Naive B cell (primary cell): ENCODE results near the gene TNS2. TPM values are rescaled to one million over a fixed set of nuclear protein-coding genes. Genes with fewer than 3 reads are reported as not detected.

Experiments used
- ATAC-seq, 2 donors: fragments of 150-1000 bp; cut with Tn5 transposase; 2 replicates each; pipeline ENCODE4 v1.10.0; 2021; ENCODE audit warnings: low read depth in 2 of 2, mild to moderate bottlenecking in 2 of 2, moderate library complexity in 2 of 2
- DNase-seq: peaks from one replicate; pipeline ENCODE4 v3.0.0; 2022
- H3K27ac Mint-ChIP-seq, 6 donors: one replicate each; pipeline ENCODE4 v1.8.0; 2020 to 2022; ENCODE audit warnings: mild to moderate bottlenecking in 6 of 6, mixed read lengths in 6 of 6, moderate library complexity in 5 of 6, inconsistent platforms in 2 of 6
- H3K27me3 Mint-ChIP-seq, 3 donors: one replicate each; pipeline ENCODE4 v1.8.0; 2021 to 2022; ENCODE audit warnings: mixed read lengths in 3 of 3, mild to moderate bottlenecking in 1 of 3
- H3K36me3 Mint-ChIP-seq, 2 donors: one replicate each; pipeline ENCODE4 v1.8.0; 2020 to 2022; ENCODE audit warnings: mixed read lengths in 2 of 2, inconsistent platforms in 1 of 2, mild to moderate bottlenecking in 1 of 2
- H3K4me1 Mint-ChIP-seq, 3 donors: one replicate each; pipeline ENCODE4 v1.8.0; 2020 to 2022; ENCODE audit warnings: mixed read lengths in 3 of 3, inconsistent platforms in 1 of 3, mild to moderate bottlenecking in 1 of 3, moderate library complexity in 1 of 3
- H3K4me3 Mint-ChIP-seq, 8 donors: one replicate each; pipeline ENCODE4 v1.8.0; 2020 to 2022; ENCODE audit warnings: mild to moderate bottlenecking in 8 of 8, mixed read lengths in 8 of 8, moderate library complexity in 8 of 8, inconsistent platforms in 2 of 8
- H3K9me3 Mint-ChIP-seq, 7 donors: one replicate each; pipeline ENCODE4 v1.8.0; 2020 to 2022; ENCODE audit warnings: mixed read lengths in 7 of 7, mild to moderate bottlenecking in 5 of 7, inconsistent platforms in 2 of 7, moderate library complexity in 1 of 7
- polyA plus RNA-seq, 6 donors: library from polyadenylated mRNA; unstranded; fragments of 300-500 nt; fragmentation: Illumina TruSeq; gene quantifications; one replicate each; pipeline ENCODE4 v1.2.3, GENCODE V29; 2021; ENCODE audit warnings: low read depth in 6 of 6

Gene TNS2
- polyA plus RNA-seq, 6 donors from 2014 or later, result 0.05 to 0.91 (median 0.47) TPM; not detected in 1

- H3K4me3 Mint-ChIP-seq, result peak overlapping the region in 1 of 8 donors; percentile 6
- no peaks in the 10 kb centered on the region for H3K9me3 Mint-ChIP-seq
- peak overlapping the region in 1 of 6 donors; percentile 69 for H3K27ac Mint-ChIP-seq
- H3K27me3 Mint-ChIP-seq, result peaks cover 0 to 9% (median 1%) of the 10 kb centered on the region in 3 donors
- H3K36me3 Mint-ChIP-seq, result peaks cover 3 to 10% of the 10 kb centered on the region in 2 donors
- peaks cover 7 to 22% (median 9%) of the 10 kb centered on the region in 3 donors for H3K4me1 Mint-ChIP-seq
- no peak for DNase-seq
- no peak for ATAC-seq
These were observed 13.3 kb downstream of the TNS2 start for GRCh38 chr12:53062977-53063707.

DNA sequence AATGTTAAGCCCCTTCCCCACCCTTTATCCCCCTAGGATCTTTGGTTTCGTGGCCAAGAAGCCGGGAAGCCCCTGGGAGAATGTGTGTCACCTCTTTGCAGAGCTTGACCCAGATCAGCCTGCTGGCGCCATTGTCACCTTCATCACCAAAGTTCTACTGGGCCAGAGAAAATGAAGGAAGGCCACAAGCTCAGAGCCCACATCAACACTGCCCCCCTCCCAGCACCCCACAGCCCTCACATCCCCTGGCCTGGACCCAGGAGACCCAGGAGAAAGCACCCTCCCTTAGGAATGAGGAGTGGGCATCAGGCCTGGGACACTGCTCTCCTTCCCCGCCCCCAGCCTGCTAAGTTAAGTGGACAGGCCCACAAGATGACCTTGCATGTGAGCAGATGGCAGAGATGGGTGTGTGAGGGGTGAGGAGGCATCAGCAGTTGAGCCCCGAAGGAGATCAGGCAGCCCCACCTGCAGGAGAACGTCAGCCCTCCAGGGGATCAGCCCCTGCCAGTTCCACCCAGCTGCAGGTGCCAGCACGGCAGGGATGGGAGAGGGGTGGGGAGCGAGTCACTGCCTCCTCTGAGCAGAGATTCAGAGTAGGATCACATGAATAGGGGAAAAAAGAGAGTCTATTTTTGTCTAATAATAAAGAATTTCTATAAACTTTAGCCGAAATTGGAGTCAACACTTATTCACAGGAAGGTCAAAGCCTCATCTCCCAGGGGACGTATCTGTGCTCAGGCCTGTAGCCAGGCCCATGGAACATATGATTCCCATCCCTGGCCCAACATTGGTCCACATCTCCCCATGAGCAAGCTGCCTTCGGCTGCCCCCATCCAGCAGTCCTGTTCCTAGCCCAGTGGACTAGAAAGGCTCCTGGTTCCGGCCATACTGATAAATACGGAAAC is 14.1 kb downstream of the TNS2 start:
- Mint-ChIP-seq H3K4me1 (peaks cover 7 to 26% (median 9%) of the 10 kb centered on the region in 3 donors), H3K27ac (no peak overlapping the region), H3K27me3 (peaks cover 0 to 6% (median 0%) of the 10 kb centered on the region in 3 donors), H3K4me3 (no peak overlapping the region), H3K36me3 (peaks cover 3 to 10% of the 10 kb centered on the region in 2 donors), H3K9me3 (no peaks in the 10 kb centered on the region)
- ATAC-seq (no peak), DNase-seq (no peak)

DNA sequence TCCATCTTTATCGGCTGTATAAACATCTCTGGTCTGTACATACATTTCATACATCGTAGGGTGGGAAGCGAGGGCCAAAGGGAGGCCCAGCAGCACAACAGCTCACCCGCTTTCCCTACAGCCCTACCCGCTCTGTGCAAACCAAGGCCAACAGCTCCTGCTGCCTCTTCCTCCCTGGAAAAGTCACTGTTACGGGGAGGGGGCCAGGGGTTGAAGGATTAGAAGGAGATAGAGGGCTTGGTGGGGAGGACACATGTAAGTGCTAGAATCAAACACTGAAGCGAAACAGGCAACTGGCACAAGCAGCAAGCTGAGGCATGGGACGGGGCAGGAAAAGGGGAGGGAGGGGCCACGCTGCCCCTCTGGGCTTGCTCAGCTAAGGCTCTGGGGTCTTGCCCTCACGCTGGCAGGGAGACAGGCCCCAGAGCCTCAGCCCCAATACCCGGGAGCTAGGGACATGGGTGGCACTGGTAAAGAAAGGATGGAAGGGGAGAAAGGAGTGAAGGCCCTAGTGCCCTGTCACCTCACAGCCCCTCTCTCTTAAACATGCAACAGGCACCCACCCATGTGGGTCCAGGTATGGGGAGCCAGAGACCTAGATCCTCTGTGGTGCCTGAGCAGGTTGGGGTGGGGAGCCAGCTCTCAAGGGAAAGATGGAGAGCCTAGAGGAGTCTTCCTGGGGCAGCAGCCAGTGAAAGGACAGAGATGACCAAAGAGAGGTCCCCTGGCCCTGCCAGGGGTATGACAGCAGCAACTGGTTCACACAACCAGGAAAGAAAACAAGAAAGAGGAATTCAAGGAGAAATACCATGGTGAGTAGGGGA is 15.0 kb downstream of the TNS2 start:
- DNase-seq (no peak), ATAC-seq (no peak)
- Mint-ChIP-seq H3K27ac (peak overlapping the region in 1 of 6 donors; percentile 63), H3K4me1 (peaks cover 7 to 26% (median 12%) of the 10 kb centered on the region in 3 donors), H3K9me3 (no peaks in the 10 kb centered on the region), H3K36me3 (peaks cover 3 to 10% of the 10 kb centered on the region in 2 donors), H3K27me3 (peaks cover 0 to 5% (median 0%) of the 10 kb centered on the region in 3 donors), H3K4me3 (peak overlapping the region in 1 of 8 donors; percentile 62)

GRCh38 chr12:53065470-53065869 is 15.6 kb downstream of the TNS2 start:
- Mint-ChIP-seq H3K27ac (no peak overlapping the region), H3K36me3 (peaks cover 3 to 10% of the 10 kb centered on the region in 2 donors), H3K4me3 (no peak overlapping the region), H3K27me3 (no peaks in the 10 kb centered on the region), H3K4me1 (peaks cover 7 to 26% (median 12%) of the 10 kb centered on the region in 3 donors), H3K9me3 (no peaks in the 10 kb centered on the region)
- no peak for ATAC-seq
- DNase-seq, result no peak

GRCh38 chr12:53065975-53066931 is 16.4 kb downstream of the TNS2 start:
- Mint-ChIP-seq H3K27me3 (no peaks in the 10 kb centered on the region), H3K9me3 (no peaks in the 10 kb centered on the region), H3K36me3 (peaks cover 3 to 10% of the 10 kb centered on the region in 2 donors), H3K27ac (peak overlapping the region in 5 of 6 donors; percentile 32 to 89 (median 49)), H3K4me3 (no peak overlapping the region), H3K4me1 (peaks cover 12 to 34% (median 13%) of the 10 kb centered on the region in 3 donors)
- DNase-seq, result peak; percentile 61
- ATAC-seq, result peak; percentile 69 to 84

DNA sequence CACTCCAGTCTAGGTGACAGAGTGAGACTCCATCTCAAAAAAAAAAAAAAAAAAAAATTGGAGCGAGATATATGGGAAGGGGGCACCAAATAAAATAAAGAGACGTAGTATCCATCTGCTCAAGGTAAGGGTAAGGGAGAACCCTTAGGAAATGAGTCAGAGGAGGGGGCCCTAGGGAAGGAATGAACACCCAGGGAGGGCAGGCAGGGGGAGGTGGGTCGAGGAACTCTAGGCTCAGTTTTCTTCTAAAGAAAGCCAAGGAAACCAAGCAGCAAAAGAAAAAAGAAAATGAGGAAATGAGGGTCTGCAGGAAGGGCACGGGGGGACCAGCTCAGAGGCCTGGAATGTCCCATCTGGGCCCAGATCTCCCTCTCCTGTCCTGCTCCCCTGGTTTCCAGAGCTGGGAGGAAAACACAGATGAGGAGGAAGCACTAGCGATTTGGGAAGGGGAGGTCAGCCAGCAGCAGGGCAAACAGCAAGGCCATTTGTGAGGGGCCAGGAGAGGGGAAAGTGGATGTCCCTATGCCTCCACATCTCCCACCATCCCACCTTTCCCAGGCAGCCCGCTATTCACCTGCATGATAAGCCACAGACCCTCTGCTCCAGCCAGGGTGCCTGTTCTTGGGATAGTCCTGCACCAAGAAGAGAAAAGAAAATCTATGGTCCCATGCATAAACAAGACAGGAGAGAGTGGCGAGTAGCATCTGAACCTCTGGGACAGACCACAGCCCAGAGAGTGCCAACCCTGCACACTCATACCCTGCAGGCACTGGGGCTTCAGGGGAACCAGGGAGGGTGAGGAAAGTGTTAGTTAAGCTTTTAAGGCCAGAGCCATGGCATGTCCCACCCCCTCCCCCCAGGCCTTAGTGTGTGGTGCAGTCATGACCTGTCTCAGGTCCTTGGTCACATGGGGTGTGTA is 17.5 kb downstream of the TNS2 start:
- H3K27ac Mint-ChIP-seq, result peak overlapping the region in 2 of 6 donors; percentile 57 to 79
- peaks cover 3 to 10% of the 10 kb centered on the region in 2 donors for H3K36me3 Mint-ChIP-seq
- DNase-seq, result no peak

DNA sequence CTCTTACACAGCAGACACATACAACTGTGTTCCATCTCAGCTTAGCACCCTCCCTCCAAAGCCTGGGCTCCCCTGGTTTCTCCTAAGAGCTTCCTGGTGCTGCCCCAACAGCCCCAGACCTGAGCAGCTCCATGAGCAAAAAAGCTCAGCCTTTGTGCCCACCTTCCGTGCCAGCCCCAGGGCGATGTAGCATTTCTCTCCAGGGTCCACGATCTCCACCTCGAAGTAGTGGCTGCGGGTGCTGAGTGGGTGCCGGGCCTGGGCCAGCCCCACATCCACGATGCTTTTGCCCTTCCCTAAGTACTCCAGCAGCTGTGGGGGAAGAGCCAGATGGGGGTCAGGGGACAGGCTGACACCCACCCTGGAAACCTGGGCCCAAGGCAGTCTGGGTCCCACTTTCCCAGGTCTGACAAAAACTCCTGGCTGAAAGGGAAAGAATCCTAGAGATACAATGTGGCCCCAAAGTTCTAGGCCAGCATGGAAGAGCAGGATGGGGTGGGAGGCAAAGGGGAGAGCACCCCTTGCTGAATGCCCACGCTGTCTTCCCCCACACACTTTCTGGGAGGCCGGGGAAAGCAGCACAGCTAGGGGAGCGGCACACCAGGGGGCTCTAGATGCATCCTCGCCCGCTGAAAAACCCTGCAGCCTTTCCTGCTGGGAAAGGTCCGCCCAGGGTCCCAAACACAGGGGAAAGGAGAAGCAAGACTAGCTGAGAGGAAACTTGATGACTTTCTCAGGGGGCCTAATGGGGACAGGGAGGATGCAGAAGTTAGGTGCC is 18.3 kb downstream of the TNS2 start:
- H3K36me3 Mint-ChIP-seq, result peaks cover 3 to 10% of the 10 kb centered on the region in 2 donors

More for the DNA sequence above, 17.5 kb downstream of the TNS2 start:
- no peak overlapping the region for H3K4me3 Mint-ChIP-seq
- no peaks in the 10 kb centered on the region for H3K9me3 Mint-ChIP-seq
- peaks cover 17 to 45% (median 24%) of the 10 kb centered on the region in 3 donors for H3K4me1 Mint-ChIP-seq
- no peak for ATAC-seq
- no peaks in the 10 kb centered on the region for H3K27me3 Mint-ChIP-seq

DNA sequence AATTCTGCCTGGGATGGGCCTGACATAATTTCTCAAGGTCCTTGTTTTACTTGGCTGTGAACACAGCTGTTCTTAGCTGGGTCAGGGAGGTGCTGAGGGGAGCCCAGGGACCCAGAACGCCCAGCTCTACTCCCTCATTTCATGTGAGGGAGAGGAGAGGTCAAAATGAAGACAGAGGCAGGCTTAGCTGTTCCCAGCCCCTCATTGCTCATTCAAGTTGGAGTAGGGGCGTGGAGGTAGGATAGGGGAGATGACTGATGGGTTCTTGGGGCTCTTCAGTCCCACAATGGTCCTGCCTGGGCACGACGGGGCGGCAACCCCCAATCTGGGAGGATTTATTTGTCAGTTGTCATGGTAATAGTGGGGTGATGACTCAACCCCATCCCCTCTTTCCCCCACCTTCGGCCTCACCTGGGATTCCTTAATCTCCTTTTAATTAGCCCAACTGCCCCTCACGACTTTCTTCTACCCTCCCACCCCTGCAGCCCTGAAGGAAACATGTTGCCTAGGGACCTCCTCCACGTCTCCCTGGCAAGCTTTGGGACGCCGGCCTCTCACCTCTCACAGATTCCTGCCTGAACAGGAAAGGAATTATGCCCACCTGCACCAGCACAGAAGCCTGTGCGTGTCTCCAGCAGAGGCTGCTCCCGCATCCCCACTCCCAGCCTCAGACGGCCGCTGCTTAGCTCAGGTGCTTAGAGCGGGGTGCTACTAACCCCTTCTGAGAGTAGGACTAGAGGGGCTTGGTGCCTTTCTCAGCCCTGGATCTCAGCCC is 19.1 kb downstream of the TNS2 start:
- no peaks in the 10 kb centered on the region for H3K27me3 Mint-ChIP-seq
- H3K9me3 Mint-ChIP-seq, result no peaks in the 10 kb centered on the region
- peak overlapping the region in 1 of 6 donors; percentile 53 for H3K27ac Mint-ChIP-seq
- H3K4me3 Mint-ChIP-seq, result no peak overlapping the region
- H3K4me1 Mint-ChIP-seq, result peaks cover 27 to 62% (median 41%) of the 10 kb centered on the region in 3 donors
- ATAC-seq (no peak), DNase-seq (no peak)
- H3K36me3 Mint-ChIP-seq, result peaks cover 6 to 11% of the 10 kb centered on the region in 2 donors

More for the DNA sequence above, 18.3 kb downstream of the TNS2 start:
- Mint-ChIP-seq H3K4me3 (no peak overlapping the region), H3K9me3 (no peaks in the 10 kb centered on the region), H3K4me1 (peaks cover 25 to 53% (median 33%) of the 10 kb centered on the region in 3 donors), H3K27ac (peak overlapping the region in 1 of 6 donors; percentile 80), H3K27me3 (no peaks in the 10 kb centered on the region)
- no peak for ATAC-seq
- no peak for DNase-seq

GRCh38 chr12:53069621-53070410 is 20.0 kb downstream of the TNS2 start:
- Mint-ChIP-seq H3K36me3 (peaks cover 7 to 16% of the 10 kb centered on the region in 2 donors), H3K4me3 (no peak overlapping the region), H3K9me3 (no peaks in the 10 kb centered on the region), H3K4me1 (peaks cover 35 to 63% (median 49%) of the 10 kb centered on the region in 3 donors), H3K27me3 (no peaks in the 10 kb centered on the region), H3K27ac (peak overlapping the region in 2 of 6 donors; percentile 37 to 53)
- ATAC-seq, result no peak
- DNase-seq, result no peak
